Neural cell (in vitro differentiated cells): ENCODE data around the gene MRPL10.

Experiments used
- EP300 ChIP-seq: fragments of 450-650 bp; conservative IDR thresholded peaks from 2 replicates; pipeline ENCODE4 v1.6.1; 2014; ENCODE audit warnings: antibody characterized with exemption, mild to moderate bottlenecking, moderate library complexity; ENCODE audit not compliant: poor library complexity, severe bottlenecking
- EZH2 ChIP-seq: fragments of 200-600, 300-800 bp; shearing (Covaris generic), sonication (generic); IDR thresholded peaks from 2 replicates; pipeline ENCODE4 v1.6.1; 2014; ENCODE audit warnings: antibody characterized with exemption, low read length, borderline replicate concordance, mild to moderate bottlenecking; ENCODE audit not compliant: insufficient read depth, poor library complexity, severe bottlenecking
- TF ChIP-seq, protein P1 (sequence below): IDR thresholded peaks from 2 replicates; pipeline ENCODE4 v1.6.1; 2012; ENCODE audit warnings: borderline replicate concordance
- TF ChIP-seq, protein P2 (sequence below): fragments of 450-650 bp; IDR thresholded peaks from 2 replicates; pipeline ENCODE4 v1.5.1; 2014; ENCODE audit warnings: antibody characterized with exemption, mild to moderate bottlenecking, moderate library complexity; ENCODE audit not compliant: poor library complexity, severe bottlenecking

- TF ChIP-seq EZH2 = no peak
- TF ChIP-seq, protein P1, sequence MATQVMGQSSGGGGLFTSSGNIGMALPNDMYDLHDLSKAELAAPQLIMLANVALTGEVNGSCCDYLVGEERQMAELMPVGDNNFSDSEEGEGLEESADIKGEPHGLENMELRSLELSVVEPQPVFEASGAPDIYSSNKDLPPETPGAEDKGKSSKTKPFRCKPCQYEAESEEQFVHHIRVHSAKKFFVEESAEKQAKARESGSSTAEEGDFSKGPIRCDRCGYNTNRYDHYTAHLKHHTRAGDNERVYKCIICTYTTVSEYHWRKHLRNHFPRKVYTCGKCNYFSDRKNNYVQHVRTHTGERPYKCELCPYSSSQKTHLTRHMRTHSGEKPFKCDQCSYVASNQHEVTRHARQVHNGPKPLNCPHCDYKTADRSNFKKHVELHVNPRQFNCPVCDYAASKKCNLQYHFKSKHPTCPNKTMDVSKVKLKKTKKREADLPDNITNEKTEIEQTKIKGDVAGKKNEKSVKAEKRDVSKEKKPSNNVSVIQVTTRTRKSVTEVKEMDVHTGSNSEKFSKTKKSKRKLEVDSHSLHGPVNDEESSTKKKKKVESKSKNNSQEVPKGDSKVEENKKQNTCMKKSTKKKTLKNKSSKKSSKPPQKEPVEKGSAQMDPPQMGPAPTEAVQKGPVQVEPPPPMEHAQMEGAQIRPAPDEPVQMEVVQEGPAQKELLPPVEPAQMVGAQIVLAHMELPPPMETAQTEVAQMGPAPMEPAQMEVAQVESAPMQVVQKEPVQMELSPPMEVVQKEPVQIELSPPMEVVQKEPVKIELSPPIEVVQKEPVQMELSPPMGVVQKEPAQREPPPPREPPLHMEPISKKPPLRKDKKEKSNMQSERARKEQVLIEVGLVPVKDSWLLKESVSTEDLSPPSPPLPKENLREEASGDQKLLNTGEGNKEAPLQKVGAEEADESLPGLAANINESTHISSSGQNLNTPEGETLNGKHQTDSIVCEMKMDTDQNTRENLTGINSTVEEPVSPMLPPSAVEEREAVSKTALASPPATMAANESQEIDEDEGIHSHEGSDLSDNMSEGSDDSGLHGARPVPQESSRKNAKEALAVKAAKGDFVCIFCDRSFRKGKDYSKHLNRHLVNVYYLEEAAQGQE = no peak
- TF ChIP-seq, protein P2, sequence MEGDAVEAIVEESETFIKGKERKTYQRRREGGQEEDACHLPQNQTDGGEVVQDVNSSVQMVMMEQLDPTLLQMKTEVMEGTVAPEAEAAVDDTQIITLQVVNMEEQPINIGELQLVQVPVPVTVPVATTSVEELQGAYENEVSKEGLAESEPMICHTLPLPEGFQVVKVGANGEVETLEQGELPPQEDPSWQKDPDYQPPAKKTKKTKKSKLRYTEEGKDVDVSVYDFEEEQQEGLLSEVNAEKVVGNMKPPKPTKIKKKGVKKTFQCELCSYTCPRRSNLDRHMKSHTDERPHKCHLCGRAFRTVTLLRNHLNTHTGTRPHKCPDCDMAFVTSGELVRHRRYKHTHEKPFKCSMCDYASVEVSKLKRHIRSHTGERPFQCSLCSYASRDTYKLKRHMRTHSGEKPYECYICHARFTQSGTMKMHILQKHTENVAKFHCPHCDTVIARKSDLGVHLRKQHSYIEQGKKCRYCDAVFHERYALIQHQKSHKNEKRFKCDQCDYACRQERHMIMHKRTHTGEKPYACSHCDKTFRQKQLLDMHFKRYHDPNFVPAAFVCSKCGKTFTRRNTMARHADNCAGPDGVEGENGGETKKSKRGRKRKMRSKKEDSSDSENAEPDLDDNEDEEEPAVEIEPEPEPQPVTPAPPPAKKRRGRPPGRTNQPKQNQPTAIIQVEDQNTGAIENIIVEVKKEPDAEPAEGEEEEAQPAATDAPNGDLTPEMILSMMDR = no peak
- TF ChIP-seq EP300 = no peak
These were observed 38.7 kb upstream of the MRPL10 start for GRCh38 chr17:47870056-47870455.
